Measurements from ENCODE around the gene ZC3H8.

Gene ZC3H8

DNA sequence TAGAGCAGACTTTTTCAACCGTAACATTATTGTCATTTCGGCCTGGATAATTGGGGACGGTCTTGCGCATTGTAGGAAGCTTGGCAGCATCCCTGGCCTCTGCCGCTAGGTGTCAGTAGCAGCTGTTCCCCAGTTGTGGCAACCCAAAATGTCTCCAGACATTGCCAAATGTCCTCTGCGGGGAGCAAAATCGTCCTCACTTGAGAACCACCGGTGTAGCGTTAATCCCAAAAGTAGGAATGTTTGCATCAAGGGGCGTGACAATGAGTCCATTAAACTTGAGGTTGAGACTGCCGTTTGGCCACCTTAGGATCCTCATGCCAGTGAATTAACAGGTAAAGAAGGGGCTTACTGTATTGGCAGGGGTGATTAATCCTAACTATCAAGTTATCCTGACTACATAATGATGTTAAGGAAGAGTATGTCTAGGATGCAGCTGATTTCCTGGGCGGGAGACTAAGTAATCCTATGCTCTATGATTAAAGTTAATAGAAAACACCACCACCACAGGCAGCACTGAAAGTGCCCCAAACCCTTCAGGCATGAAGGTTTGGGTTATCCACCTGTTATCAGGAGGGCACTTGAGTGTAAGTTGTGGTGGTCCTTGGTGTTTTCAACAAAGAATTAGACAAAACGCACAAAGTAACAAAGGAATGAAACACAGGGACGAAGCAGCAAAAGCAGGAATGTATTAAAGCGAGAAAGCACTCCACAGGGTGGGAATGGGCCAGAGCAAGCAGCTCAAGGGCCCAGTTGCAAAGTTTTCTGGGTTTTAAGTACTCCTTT, 4.9 kb upstream of the ZC3H8 start:
- Histone ChIP-seq H3K4me1 (ENCODE audit: control insufficient read depth, low read length) (peaks cover 19% of the 10 kb centered on the region), H4K20me1 (ENCODE audit: control insufficient read depth, insufficient read depth, low read depth, low read length) (no peaks in the 10 kb centered on the region), H3K4me2 (ENCODE audit: low read length) (peak overlapping the region; percentile 56), H3K9me3 (ENCODE audit: control insufficient read depth, insufficient read depth, low read length) (peaks cover 5% of the 10 kb centered on the region; the same call in 1 of the 2 replicates), H3K9me2 (replicated peaks; ENCODE audit: control insufficient read depth, low read length) (no peaks in the 10 kb centered on the region), H3K79me2 (ENCODE audit: control insufficient read depth, low read length) (peaks cover under 1% of the 10 kb centered on the region), H3K27ac (ENCODE audit: low read depth, low read length) (no peak overlapping the region), H3K36me3 (ENCODE audit: control insufficient read depth, low read length) (no peaks in the 10 kb centered on the region), H3K4me3 (ENCODE audit: low read length) (peak overlapping the region; percentile 46), H3F3A (ENCODE audit: control insufficient read depth, insufficient read depth) (no peaks in the 10 kb centered on the region; the same call in 1 of the 2 replicates), H3K27me3 (ENCODE audit: control insufficient read depth, low read length) (no peaks in the 10 kb centered on the region)
- TF ChIP-seq, protein P1, sequence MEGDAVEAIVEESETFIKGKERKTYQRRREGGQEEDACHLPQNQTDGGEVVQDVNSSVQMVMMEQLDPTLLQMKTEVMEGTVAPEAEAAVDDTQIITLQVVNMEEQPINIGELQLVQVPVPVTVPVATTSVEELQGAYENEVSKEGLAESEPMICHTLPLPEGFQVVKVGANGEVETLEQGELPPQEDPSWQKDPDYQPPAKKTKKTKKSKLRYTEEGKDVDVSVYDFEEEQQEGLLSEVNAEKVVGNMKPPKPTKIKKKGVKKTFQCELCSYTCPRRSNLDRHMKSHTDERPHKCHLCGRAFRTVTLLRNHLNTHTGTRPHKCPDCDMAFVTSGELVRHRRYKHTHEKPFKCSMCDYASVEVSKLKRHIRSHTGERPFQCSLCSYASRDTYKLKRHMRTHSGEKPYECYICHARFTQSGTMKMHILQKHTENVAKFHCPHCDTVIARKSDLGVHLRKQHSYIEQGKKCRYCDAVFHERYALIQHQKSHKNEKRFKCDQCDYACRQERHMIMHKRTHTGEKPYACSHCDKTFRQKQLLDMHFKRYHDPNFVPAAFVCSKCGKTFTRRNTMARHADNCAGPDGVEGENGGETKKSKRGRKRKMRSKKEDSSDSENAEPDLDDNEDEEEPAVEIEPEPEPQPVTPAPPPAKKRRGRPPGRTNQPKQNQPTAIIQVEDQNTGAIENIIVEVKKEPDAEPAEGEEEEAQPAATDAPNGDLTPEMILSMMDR (IDR thresholded peaks at IDR 0.05; ENCODE audit: low read depth, low read length, poor library complexity, severe bottlenecking), result peak; percentile 98
- no peak for TF ChIP-seq EZH2phosphoT487 (IDR thresholded peaks at IDR 0.05; ENCODE audit: borderline replicate concordance, low read length)

DNA sequence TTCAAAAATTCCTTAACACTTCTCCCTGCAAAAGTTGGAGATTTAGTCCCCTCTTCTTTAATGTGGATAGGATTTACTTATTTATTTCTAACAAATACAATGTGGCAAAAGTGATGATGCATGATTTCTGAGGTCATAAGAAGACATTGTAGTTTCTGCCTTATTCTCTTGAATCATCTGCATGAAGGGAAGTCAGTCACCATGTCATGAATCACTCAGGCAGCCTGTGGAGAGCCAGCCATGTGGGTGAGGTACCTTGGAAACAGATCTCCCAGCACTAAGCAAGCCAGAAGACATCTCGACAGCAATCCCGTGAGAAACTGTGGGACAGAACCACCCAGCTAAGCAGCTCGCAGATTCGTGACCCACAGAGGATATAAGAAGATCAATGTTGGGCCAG, 2.7 kb upstream of the ZC3H8 start:
- Histone ChIP-seq H3K9me3 (ENCODE audit: control insufficient read depth, insufficient read depth, low read length) (peaks cover 2% of the 10 kb centered on the region; the same call in 1 of the 2 replicates), H3K9me2 (replicated peaks; ENCODE audit: control insufficient read depth, low read length) (no peaks in the 10 kb centered on the region), H4K20me1 (ENCODE audit: control insufficient read depth, insufficient read depth, low read depth, low read length) (no peaks in the 10 kb centered on the region), H3K79me2 (ENCODE audit: control insufficient read depth, low read length) (peaks cover 22% of the 10 kb centered on the region), H3K4me1 (ENCODE audit: control insufficient read depth, low read length) (peaks cover 35% of the 10 kb centered on the region), H3K36me3 (ENCODE audit: control insufficient read depth, low read length) (peaks cover 14% of the 10 kb centered on the region), H3F3A (ENCODE audit: control insufficient read depth, insufficient read depth) (no peaks in the 10 kb centered on the region; the same call in 1 of the 2 replicates), H3K27ac (ENCODE audit: low read depth, low read length) (no peak overlapping the region), H3K4me3 (ENCODE audit: low read length) (no peak overlapping the region), H3K27me3 (ENCODE audit: control insufficient read depth, low read length) (no peaks in the 10 kb centered on the region), H3K4me2 (ENCODE audit: low read length) (no peak overlapping the region)
- TF ChIP-seq, protein P1 (IDR thresholded peaks at IDR 0.05; ENCODE audit: low read depth, low read length, poor library complexity, severe bottlenecking), result no peak
- no peak for TF ChIP-seq EZH2phosphoT487 (IDR thresholded peaks at IDR 0.05; ENCODE audit: borderline replicate concordance, low read length)

DNA sequence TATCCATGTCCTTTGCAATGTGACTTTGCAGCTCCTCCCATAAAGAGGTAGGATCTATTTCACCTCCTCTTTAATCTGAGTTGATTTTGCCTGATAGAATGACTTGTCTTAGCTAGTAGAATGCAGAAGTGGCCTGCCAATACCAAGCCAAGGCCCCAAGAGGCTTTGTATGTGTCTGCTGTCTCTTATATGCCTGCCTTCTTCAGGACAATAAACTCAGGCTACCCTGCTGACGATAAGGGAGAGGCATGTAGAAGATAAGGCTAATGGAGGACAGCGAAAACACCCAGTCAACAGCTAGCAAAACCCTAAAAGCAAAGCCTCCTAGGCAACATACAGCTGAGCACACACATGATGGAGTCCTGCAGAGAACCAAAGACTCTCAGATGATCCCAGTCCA, 1.8 kb upstream of the ZC3H8 start:
- Histone ChIP-seq H3K36me3 (ENCODE audit: control insufficient read depth, low read length) (peaks cover 23% of the 10 kb centered on the region), H3K9me2 (replicated peaks; ENCODE audit: control insufficient read depth, low read length) (no peaks in the 10 kb centered on the region), H3F3A (ENCODE audit: control insufficient read depth, insufficient read depth) (no peaks in the 10 kb centered on the region; the same call in 1 of the 2 replicates), H3K9me3 (ENCODE audit: control insufficient read depth, insufficient read depth, low read length) (no peaks in the 10 kb centered on the region), H3K4me3 (ENCODE audit: low read length) (no peak overlapping the region), H3K27me3 (ENCODE audit: control insufficient read depth, low read length) (no peaks in the 10 kb centered on the region), H3K4me1 (ENCODE audit: control insufficient read depth, low read length) (peaks cover 44% of the 10 kb centered on the region), H3K4me2 (ENCODE audit: low read length) (no peak overlapping the region), H3K79me2 (ENCODE audit: control insufficient read depth, low read length) (peaks cover 31% of the 10 kb centered on the region), H3K27ac (ENCODE audit: low read depth, low read length) (no peak overlapping the region), H4K20me1 (ENCODE audit: control insufficient read depth, insufficient read depth, low read depth, low read length) (no peaks in the 10 kb centered on the region)
- TF ChIP-seq EZH2phosphoT487 (IDR thresholded peaks at IDR 0.05; ENCODE audit: borderline replicate concordance, low read length), result no peak
- TF ChIP-seq, protein P1 (IDR thresholded peaks at IDR 0.05; ENCODE audit: low read depth, low read length, poor library complexity, severe bottlenecking), result no peak
